ENCODE results near the gene HOMER1. TPM values are rescaled to one million over a fixed set of nuclear protein-coding genes. Genes with fewer than 3 reads are reported as not detected.

Gene HOMER1
- total and polyA plus RNA-seq, 2 experiments from 2014 or later: 26.3 to 28.0 TPM

DNA sequence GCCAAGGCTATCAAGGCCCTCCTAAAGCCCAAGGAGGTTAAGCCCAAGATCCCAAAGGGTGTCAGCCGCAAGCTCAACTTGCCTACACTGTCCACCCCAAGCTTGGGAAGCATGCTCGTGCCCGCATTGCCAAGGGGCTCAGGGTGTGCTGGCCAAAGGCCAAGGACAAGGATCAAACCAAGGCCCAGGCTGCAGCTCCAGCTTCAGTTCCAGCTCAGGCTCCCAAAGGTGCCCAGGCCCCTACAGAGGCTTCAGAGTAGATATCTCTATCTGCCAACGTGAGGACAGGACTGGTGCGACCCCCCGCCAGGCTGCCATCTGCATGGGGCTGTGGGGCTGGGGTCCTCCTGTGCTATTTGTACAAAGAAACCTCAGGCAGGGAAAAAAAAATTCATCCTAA lies 3.3 kb downstream of the HOMER1 start:
- Histone ChIP-seq H3K4me1 (ENCODE audit: low read depth) (peaks cover 31% of the 10 kb centered on the region), H3K4me3 (peak overlapping the region; percentile 69), H3K27me3 (no peaks in the 10 kb centered on the region), H3K27ac (no peak overlapping the region), H3K9me3 (ENCODE audit: low read depth) (no peaks in the 10 kb centered on the region), H3K36me3 (no peaks in the 10 kb centered on the region)
- no peak for DNase-seq (ENCODE audit: low read depth in 1 of 2, low spot score in 1 of 2)
- TF ChIP-seq, protein P1, sequence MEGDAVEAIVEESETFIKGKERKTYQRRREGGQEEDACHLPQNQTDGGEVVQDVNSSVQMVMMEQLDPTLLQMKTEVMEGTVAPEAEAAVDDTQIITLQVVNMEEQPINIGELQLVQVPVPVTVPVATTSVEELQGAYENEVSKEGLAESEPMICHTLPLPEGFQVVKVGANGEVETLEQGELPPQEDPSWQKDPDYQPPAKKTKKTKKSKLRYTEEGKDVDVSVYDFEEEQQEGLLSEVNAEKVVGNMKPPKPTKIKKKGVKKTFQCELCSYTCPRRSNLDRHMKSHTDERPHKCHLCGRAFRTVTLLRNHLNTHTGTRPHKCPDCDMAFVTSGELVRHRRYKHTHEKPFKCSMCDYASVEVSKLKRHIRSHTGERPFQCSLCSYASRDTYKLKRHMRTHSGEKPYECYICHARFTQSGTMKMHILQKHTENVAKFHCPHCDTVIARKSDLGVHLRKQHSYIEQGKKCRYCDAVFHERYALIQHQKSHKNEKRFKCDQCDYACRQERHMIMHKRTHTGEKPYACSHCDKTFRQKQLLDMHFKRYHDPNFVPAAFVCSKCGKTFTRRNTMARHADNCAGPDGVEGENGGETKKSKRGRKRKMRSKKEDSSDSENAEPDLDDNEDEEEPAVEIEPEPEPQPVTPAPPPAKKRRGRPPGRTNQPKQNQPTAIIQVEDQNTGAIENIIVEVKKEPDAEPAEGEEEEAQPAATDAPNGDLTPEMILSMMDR (IDR thresholded peaks at IDR 0.05; ENCODE audit: low read depth, low read length): no peak

GRCh38 chr5:79509244-79509885 lies 4.6 kb downstream of the HOMER1 start:
- H3K27ac ChIP-seq: no peak overlapping the region
- DNase-seq (ENCODE audit: low read depth in 1 of 2, low spot score in 1 of 2): no peak
- peak overlapping the region; percentile 69 for H3K4me3 ChIP-seq
- peaks cover 31% of the 10 kb centered on the region for H3K4me1 ChIP-seq (ENCODE audit: low read depth)
- H3K36me3 ChIP-seq: no peaks in the 10 kb centered on the region
- TF ChIP-seq, protein P1 (IDR thresholded peaks at IDR 0.05; ENCODE audit: low read depth, low read length): no peak
- H3K27me3 ChIP-seq: no peaks in the 10 kb centered on the region
- no peaks in the 10 kb centered on the region for H3K9me3 ChIP-seq (ENCODE audit: low read depth)

GRCh38 chr5:79508794-79509193 lies 5.1 kb downstream of the HOMER1 start:
- DNase-seq (ENCODE audit: low read depth in 1 of 2, low spot score in 1 of 2): no peak
- Histone ChIP-seq H3K9me3 (ENCODE audit: low read depth) (no peaks in the 10 kb centered on the region), H3K4me1 (ENCODE audit: low read depth) (peaks cover 31% of the 10 kb centered on the region), H3K27ac (no peak overlapping the region), H3K4me3 (peak overlapping the region; percentile 3), H3K27me3 (no peaks in the 10 kb centered on the region), H3K36me3 (no peaks in the 10 kb centered on the region)
- TF ChIP-seq, protein P1 (IDR thresholded peaks at IDR 0.05; ENCODE audit: low read depth, low read length): no peak

- TF ChIP-seq, protein P1 (IDR thresholded peaks at IDR 0.05; ENCODE audit: low read depth, low read length): no peak
- peak overlapping the region; percentile 3 for H3K4me3 ChIP-seq
- peaks cover 31% of the 10 kb centered on the region for H3K4me1 ChIP-seq (ENCODE audit: low read depth)
- no peaks in the 10 kb centered on the region for H3K27me3 ChIP-seq
- H3K36me3 ChIP-seq: no peaks in the 10 kb centered on the region
- H3K27ac ChIP-seq: no peak overlapping the region
- DNase-seq (ENCODE audit: low read depth in 1 of 2, low spot score in 1 of 2): no peak
- H3K9me3 ChIP-seq (ENCODE audit: low read depth): no peaks in the 10 kb centered on the region
These were observed 5.6 kb downstream of the HOMER1 start for GRCh38 chr5:79508354-79508753.

DNA sequence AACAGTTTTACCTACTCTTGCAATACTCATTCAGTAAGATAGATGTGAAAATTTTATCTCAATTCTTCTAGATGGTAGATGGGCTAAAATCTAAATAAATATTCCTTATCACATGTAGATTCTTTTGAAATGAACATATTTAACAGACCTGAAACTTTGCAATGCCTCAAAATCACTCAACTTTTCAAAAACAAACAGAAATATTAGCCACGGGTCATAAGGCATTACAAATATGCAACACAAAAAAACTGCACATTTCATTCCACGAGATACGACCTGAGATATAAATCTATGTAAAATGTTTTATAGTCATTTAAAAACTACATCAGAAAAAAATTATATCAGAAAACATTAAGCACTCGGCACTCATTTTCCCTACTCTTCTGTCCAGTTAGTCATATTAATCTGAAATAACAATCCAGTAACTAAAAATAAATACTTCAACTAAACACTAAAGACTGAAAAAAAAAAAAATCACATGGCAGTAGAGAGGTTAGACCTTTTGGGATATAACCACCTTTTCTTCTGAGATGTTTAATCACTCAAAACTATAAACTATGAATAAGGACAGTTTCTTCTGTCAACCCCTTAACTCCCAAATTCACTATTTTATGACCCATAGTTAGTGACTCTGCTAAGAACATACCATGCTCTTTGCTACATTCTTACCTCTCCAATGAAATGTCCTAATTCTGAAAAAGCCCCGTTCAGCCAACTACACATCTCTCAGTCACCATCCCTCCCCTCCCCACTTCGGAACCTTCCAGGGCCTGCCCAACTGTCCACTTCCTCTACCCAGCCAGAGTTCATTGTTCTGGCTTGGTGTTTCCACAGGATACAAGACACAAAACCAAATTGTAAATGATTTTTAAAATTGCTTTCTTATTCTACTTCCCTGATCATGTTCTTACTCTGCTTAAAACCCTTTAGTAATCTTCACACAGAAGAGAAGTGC lies 6.4 kb downstream of the HOMER1 start:
- Histone ChIP-seq H3K4me3 (no peak overlapping the region), H3K36me3 (no peaks in the 10 kb centered on the region), H3K9me3 (ENCODE audit: low read depth) (no peaks in the 10 kb centered on the region), H3K27me3 (no peaks in the 10 kb centered on the region), H3K4me1 (ENCODE audit: low read depth) (peaks cover 31% of the 10 kb centered on the region), H3K27ac (no peak overlapping the region)
- no peak for DNase-seq (ENCODE audit: low read depth in 1 of 2, low spot score in 1 of 2)
- TF ChIP-seq, protein P1 (IDR thresholded peaks at IDR 0.05; ENCODE audit: low read depth, low read length): no peak
